ENCODE results near the gene ZSWIM3.

ZSWIM3 gene

DNA sequence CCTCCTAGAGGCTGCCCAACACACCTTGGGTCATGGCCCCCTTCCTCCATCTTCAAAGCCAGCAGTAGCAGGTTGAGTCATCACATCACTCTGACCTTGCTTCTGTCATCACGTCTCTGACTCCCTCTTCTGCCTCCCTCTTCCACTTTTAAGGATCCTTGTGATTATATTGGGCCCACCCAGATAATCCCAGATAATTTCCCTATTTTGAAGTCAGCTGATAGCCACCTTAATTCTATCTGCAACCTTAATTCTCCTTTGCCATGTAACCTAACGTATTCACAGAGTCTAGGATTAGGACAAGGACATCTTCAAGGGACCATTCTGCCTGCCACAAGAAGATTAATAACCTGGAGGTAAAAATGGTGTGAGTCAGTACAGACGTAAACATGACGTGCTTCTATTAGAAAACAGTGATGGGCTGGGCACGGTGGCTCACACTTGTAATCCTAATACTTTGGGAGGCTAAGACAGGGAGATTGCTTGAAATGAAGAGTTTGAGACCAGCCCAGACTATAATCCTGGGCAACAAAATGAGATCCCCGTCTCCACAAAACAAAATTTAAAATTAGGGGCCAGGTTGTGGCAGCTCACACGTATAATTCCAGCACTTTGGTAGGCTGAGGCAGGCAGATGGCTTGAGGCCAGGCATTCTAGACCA, 3.3 kb downstream of the ZSWIM3 start:
- intact Hi-C loops (cut with DNase I; ENCODE audit: low total_unique reads): no loop called here
- DNase-seq: no peak
- no peaks in the 10 kb centered on the region for H3K27me3 ChIP-seq
- H3K27ac ChIP-seq: no peak overlapping the region
- H3K9me3 ChIP-seq: no peaks in the 10 kb centered on the region
- H3K36me3 ChIP-seq: no peaks in the 10 kb centered on the region
- TF ChIP-seq, protein P1, sequence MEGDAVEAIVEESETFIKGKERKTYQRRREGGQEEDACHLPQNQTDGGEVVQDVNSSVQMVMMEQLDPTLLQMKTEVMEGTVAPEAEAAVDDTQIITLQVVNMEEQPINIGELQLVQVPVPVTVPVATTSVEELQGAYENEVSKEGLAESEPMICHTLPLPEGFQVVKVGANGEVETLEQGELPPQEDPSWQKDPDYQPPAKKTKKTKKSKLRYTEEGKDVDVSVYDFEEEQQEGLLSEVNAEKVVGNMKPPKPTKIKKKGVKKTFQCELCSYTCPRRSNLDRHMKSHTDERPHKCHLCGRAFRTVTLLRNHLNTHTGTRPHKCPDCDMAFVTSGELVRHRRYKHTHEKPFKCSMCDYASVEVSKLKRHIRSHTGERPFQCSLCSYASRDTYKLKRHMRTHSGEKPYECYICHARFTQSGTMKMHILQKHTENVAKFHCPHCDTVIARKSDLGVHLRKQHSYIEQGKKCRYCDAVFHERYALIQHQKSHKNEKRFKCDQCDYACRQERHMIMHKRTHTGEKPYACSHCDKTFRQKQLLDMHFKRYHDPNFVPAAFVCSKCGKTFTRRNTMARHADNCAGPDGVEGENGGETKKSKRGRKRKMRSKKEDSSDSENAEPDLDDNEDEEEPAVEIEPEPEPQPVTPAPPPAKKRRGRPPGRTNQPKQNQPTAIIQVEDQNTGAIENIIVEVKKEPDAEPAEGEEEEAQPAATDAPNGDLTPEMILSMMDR (IDR thresholded peaks at IDR 0.05): no peak
- peaks cover 0 to 24% (median 17%) of the 10 kb centered on the region in 4 donors for H3K4me1 ChIP-seq
- no peak overlapping the region for H3K4me3 ChIP-seq

GRCh38 chr20:45861221-45862075, 4.0 kb downstream of the ZSWIM3 start:
- no peak for DNase-seq
- intact Hi-C loops (cut with DNase I; ENCODE audit: low total_unique reads): no loop called here
- no peak overlapping the region for H3K27ac ChIP-seq
- H3K4me3 ChIP-seq: no peak overlapping the region
- no peaks in the 10 kb centered on the region for H3K27me3 ChIP-seq
- H3K36me3 ChIP-seq: no peaks in the 10 kb centered on the region
- TF ChIP-seq, protein P1 (IDR thresholded peaks at IDR 0.05): no peak
- no peaks in the 10 kb centered on the region for H3K9me3 ChIP-seq
- peaks cover 0 to 17% (median 11%) of the 10 kb centered on the region in 4 donors for H3K4me1 ChIP-seq

DNA sequence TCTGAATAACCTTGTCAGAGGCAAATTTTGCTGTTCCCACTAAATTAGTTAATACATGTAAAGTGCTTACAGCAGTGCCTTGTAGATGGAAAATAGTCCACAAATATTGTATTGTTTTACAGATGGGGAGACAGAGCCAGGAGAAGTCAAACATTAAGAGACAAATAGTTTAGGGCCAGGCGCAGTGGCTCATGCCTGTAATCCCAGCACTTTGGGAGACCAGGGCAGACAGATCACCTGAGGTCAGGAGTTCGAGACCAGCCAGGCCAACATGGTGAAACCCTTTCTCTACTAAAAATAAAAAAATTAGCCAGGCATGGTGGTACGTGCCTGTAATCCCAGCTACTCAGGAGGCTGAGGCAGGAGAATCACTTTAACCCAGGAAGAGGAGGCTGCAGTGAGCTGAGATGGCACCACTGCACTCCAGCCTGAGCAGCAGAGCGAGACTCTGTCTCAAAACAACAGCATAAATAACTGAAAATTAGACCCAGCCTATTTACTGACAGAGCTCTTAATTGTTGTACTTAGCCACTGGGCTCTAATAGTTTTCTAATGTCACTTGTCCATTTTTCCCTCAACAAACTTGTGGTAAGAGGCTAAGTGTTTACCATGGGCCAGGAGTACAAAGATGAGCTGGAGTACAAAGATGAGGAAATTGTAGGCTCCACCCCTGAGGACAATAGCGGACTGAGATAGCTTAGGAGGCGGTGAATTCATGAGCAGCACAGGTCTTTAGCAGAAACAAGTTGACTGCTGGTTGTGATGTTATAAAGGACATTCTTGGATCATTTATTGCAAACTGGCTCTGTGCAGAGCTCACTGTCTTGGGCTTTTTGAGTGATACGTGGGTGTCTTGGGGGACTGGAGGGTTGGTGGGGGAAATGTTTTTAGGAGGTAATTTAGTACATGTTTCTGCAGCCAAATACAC, 6.4 kb downstream of the ZSWIM3 start:
- no peak for DNase-seq
- H3K9me3 ChIP-seq: no peaks in the 10 kb centered on the region
- peaks cover 0 to 2% (median under 1%) of the 10 kb centered on the region in 4 donors for H3K4me1 ChIP-seq
- intact Hi-C loops (cut with DNase I; ENCODE audit: low total_unique reads): no loop called here
- H3K27me3 ChIP-seq: no peaks in the 10 kb centered on the region
- TF ChIP-seq, protein P1 (IDR thresholded peaks at IDR 0.05): no peak
- no peaks in the 10 kb centered on the region for H3K36me3 ChIP-seq
- no peak overlapping the region for H3K27ac ChIP-seq
- H3K4me3 ChIP-seq: no peak overlapping the region

GRCh38 chr20:45866454-45866853, 9.0 kb downstream of the ZSWIM3 start:
- intact Hi-C loops (cut with DNase I; ENCODE audit: low total_unique reads): no loop called here
- H3K9me3 ChIP-seq: no peaks in the 10 kb centered on the region

More at GRCh38 chr20:45866454-45866853, 9.0 kb downstream of the ZSWIM3 start:
- H3K27me3 ChIP-seq: no peaks in the 10 kb centered on the region
- no peak overlapping the region for H3K27ac ChIP-seq
- H3K4me1 ChIP-seq: no peaks in the 10 kb centered on the region
- no peak overlapping the region for H3K4me3 ChIP-seq
- H3K36me3 ChIP-seq: no peaks in the 10 kb centered on the region
- no peak for DNase-seq
- TF ChIP-seq, protein P1 (IDR thresholded peaks at IDR 0.05): no peak
